ENCODE measurements around the gene CDKN2A. TPM values are rescaled to one million over a fixed set of nuclear protein-coding genes. Genes with fewer than 3 reads are reported as not detected.
A peak's percentile ranks its signal among the peaks of the same experiment; 100 is the strongest.

The CDKN2A gene
- total and polyA plus RNA-seq, 2 donors (not counting 3 experiments of a cell fraction or from before 2014, with no cell fraction given), result 8.5 to 10.7 TPM

DNA sequence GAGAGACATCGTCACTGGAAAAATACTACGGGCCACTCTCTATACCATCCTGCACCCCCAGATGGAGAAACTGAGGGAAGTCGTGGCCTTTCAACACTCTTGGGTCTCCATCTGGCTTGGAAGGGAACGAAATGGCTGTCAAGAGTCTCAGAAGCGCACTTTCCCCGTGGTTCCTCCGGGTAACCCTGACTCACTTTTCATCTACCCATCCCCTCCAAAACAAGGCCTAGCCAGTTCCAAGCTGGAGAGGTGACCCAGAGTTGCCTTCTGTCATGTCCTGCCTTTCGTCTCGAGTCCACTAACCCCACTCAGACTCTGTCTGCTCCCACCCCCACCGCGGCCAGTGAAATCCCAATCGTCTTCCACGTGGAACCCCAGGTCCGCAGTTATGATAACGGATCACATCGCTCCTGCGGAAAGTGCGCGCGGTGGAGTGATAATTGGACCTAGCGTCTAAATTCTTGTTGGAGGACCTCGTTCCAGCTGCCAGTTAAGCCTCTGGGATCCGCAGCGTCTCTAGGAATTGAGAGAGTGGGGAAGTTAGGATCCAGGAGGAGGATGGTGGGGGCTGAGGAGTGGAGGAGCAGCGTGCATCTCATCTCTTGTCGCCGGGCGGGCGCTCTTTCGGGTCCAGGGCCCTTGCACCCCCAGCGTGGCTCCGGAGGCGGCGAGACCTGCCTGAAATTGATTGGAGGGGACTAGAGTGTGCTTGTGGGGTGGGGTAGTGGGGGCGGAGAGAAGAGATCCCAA, 4.6 kb downstream of the CDKN2A start:
- TF ChIP-seq, protein P1, sequence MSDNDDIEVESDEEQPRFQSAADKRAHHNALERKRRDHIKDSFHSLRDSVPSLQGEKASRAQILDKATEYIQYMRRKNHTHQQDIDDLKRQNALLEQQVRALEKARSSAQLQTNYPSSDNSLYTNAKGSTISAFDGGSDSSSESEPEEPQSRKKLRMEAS (IDR thresholded peaks at IDR 0.05; ENCODE audit: insufficient read depth, insufficient read length), result no peak
- dilution Hi-C loops (cut with MboI; ENCODE audit: extremely low pct_ligation_motif_present, low sequenced_read_pairs), result no loop called here
- no peaks in the 10 kb centered on the region for H3K9me1 ChIP-seq (replicated peaks; ENCODE audit: control insufficient read depth, extremely low read depth, insufficient read depth, low read length)
- H3K79me2 ChIP-seq (ENCODE audit: control insufficient read depth, insufficient read depth, low read length), result no peaks in the 10 kb centered on the region
- FAIRE-seq (no peak), DNase-seq (ENCODE audit: low read depth, low spot score) (no peak)
- ChIA-PET CTCF (interaction anchor here (1.1 to 5.0 kb wide), 4 partner anchors 14 to 130 kb away, joined by 3 to 39 read pairs (median 4); partner anchors contain the start of gene CDKN2B), POLR2A (no interaction called here)
- H3K9me3 ChIP-seq (replicated peaks; ENCODE audit: control insufficient read depth, insufficient read depth, low read length), result no peaks in the 10 kb centered on the region
- no TSS peak for BruUV-seq (replicated peaks)
- no peak overlapping the region for H3K9ac ChIP-seq (replicated peaks; ENCODE audit: extremely low read depth, insufficient read depth, low read length)
- H3K27me3 ChIP-seq (ENCODE audit: control insufficient read depth in 2 of 2, insufficient read depth in 2 of 2, low read length in 2 of 2), result peaks cover 12 to 57% of the 10 kb centered on the region in 2 experiments
- no peaks in the 10 kb centered on the region for H4K20me1 ChIP-seq (replicated peaks; ENCODE audit: control insufficient read depth, extremely low read depth, insufficient read depth, low read length)
- intact Hi-C loops (cut with micrococcal nuclease), result loop anchor here (5.0 kb wide), 1 partner anchor 432 kb away; no protein-coding TSS in a partner anchor
- H2AFZ ChIP-seq (ENCODE audit: low read depth, low read length), result peak overlapping the region; percentile 50
- peak overlapping the region; percentile 55 for H3K4me2 ChIP-seq (ENCODE audit: insufficient read depth, low read length)
- peaks cover 18% of the 10 kb centered on the region for H3K4me1 ChIP-seq (ENCODE audit: control insufficient read depth, extremely low read depth, insufficient read depth, low read length)
- H3K36me3 ChIP-seq (ENCODE audit: control insufficient read depth in 2 of 2, extremely low read depth in 1 of 2, insufficient read depth in 2 of 2, low read length in 2 of 2), result no peaks in the 10 kb centered on the region
- H3K4me3 ChIP-seq (replicated peaks in 1 of 3; ENCODE audit: insufficient read depth in 1 of 3, low read depth in 1 of 3, low read length in 3 of 3), result no peak overlapping the region
- H3K27ac ChIP-seq (ENCODE audit: insufficient read depth, low read depth, low read length), result no peak overlapping the region

DNA sequence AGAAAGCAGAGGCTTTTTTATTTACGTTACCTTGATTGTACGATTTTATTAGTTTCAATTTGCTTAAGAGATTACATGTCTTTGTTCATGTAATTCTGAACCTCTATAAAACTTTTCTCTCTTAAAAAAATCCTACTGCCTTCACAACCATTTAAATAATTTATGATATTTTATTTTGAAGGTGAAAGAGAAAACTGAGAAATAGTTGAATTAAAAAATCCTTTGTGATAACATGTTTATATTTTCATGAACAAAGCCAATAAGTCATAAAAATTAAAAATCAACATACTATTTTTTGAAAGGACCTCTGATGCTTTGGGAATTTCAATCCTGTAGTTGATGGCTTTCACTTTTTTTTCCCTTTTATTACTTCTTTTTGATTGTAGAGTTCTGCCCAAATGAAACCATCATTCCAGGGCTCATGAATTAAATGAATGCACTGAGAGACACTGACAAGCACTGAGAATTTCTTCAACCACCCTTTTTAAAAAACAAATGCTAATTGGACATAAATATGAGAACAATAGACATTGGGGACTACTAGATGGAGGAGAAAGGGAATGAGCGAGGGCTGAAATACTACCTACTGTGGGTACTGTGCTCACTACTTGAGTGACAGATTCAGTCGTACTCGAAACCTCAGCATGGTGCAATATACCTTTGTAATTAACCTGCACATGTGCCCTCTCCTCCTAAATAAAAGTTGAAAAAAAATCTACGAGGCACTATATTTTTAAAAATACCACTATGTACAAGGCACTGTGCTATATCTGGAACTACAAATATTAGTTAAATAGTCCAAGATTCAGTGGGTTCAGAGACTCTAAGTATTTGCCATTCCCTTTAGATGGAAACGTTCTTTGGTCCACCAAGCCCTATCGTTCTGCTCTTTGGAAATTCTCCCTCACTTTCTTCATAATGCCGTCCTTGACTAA, 5.9 kb downstream of the CDKN2A start:
- BruUV-seq (replicated peaks), result no TSS peak
- POLR2A ChIA-PET, result no interaction called here

More for the DNA sequence above, 5.9 kb downstream of the CDKN2A start:
- H3K4me1 ChIP-seq (ENCODE audit: control insufficient read depth, extremely low read depth, insufficient read depth, low read length), result peaks cover 18% of the 10 kb centered on the region
- no peaks in the 10 kb centered on the region for H4K20me1 ChIP-seq (replicated peaks; ENCODE audit: control insufficient read depth, extremely low read depth, insufficient read depth, low read length)
- FAIRE-seq (no peak), DNase-seq (ENCODE audit: low read depth, low spot score) (peak; percentile 29)
- dilution Hi-C loops (cut with MboI; ENCODE audit: extremely low pct_ligation_motif_present, low sequenced_read_pairs), result no loop called here
- H3K9me1 ChIP-seq (replicated peaks; ENCODE audit: control insufficient read depth, extremely low read depth, insufficient read depth, low read length), result no peaks in the 10 kb centered on the region
- H3K27ac ChIP-seq (ENCODE audit: insufficient read depth, low read depth, low read length), result no peak overlapping the region
- no peak overlapping the region for H3K4me2 ChIP-seq (ENCODE audit: insufficient read depth, low read length)
- H3K4me3 ChIP-seq (replicated peaks in 1 of 3; ENCODE audit: insufficient read depth in 1 of 3, low read depth in 1 of 3, low read length in 3 of 3), result no peak overlapping the region
- no peak overlapping the region for H2AFZ ChIP-seq (ENCODE audit: low read depth, low read length)
- TF ChIP-seq, protein P2, sequence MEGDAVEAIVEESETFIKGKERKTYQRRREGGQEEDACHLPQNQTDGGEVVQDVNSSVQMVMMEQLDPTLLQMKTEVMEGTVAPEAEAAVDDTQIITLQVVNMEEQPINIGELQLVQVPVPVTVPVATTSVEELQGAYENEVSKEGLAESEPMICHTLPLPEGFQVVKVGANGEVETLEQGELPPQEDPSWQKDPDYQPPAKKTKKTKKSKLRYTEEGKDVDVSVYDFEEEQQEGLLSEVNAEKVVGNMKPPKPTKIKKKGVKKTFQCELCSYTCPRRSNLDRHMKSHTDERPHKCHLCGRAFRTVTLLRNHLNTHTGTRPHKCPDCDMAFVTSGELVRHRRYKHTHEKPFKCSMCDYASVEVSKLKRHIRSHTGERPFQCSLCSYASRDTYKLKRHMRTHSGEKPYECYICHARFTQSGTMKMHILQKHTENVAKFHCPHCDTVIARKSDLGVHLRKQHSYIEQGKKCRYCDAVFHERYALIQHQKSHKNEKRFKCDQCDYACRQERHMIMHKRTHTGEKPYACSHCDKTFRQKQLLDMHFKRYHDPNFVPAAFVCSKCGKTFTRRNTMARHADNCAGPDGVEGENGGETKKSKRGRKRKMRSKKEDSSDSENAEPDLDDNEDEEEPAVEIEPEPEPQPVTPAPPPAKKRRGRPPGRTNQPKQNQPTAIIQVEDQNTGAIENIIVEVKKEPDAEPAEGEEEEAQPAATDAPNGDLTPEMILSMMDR (IDR thresholded peaks at IDR 0.05; ENCODE audit: extremely low read depth in 1 of 2, insufficient read depth in 1 of 2, low read depth in 1 of 2, low read length in 2 of 2), result no peak
- TF ChIP-seq EZH2 (IDR thresholded peaks at IDR 0.05; ENCODE audit: borderline replicate concordance, low read depth, low read length, severe bottlenecking) (no peak), MYC (IDR thresholded peaks at IDR 0.05; ENCODE audit: low read depth, low read length) (no peak), GATA2 (IDR thresholded peaks at IDR 0.05; ENCODE audit: insufficient read depth, insufficient read length, low read depth, low read length) (no peak), JUN (IDR thresholded peaks at IDR 0.05; ENCODE audit: borderline replicate concordance, insufficient read depth, insufficient read length, low read depth) (no peak), POLR2AphosphoS5 (IDR thresholded peaks at IDR 0.05; ENCODE audit: insufficient read depth, low read depth, low read length) (no peak)
- TF ChIP-seq, protein P1 (IDR thresholded peaks at IDR 0.05; ENCODE audit: insufficient read depth, insufficient read length), result no peak
- no peaks in the 10 kb centered on the region for H3K36me3 ChIP-seq (ENCODE audit: control insufficient read depth in 2 of 2, extremely low read depth in 1 of 2, insufficient read depth in 2 of 2, low read length in 2 of 2)
- CTCF ChIA-PET, result interaction anchor here (1.3 to 5.0 kb wide), 2 partner anchors 12 to 20 kb away, joined by 3 to 39 read pairs; partner anchors contain the start of gene CDKN2B
- no peaks in the 10 kb centered on the region for H3K9me3 ChIP-seq (replicated peaks; ENCODE audit: control insufficient read depth, insufficient read depth, low read length)
- H3K27me3 ChIP-seq (ENCODE audit: control insufficient read depth in 2 of 2, insufficient read depth in 2 of 2, low read length in 2 of 2), result peaks cover 22 to 70% of the 10 kb centered on the region in 2 experiments
- no peaks in the 10 kb centered on the region for H3K79me2 ChIP-seq (ENCODE audit: control insufficient read depth, insufficient read depth, low read length)
- intact Hi-C loops (cut with micrococcal nuclease), result loop anchor here (1.0 to 5.0 kb wide), 2 partner anchors 12 to 431 kb away; no protein-coding TSS in a partner anchor
- no peak overlapping the region for H3K9ac ChIP-seq (replicated peaks; ENCODE audit: extremely low read depth, insufficient read depth, low read length)

Measured in endothelial cell of umbilical vein (primary cell).